Measurements from ENCODE around the gene DGKA. TPM values are rescaled to one million over a fixed set of nuclear protein-coding genes. Genes with fewer than 3 reads are reported as not detected.

DGKA gene
- total and polyA plus RNA-seq, 2 of the 13 experiments (the other 11 are each of a cell fraction or from before 2014, with no cell fraction given): 2.4 to 5.4 TPM

DNA sequence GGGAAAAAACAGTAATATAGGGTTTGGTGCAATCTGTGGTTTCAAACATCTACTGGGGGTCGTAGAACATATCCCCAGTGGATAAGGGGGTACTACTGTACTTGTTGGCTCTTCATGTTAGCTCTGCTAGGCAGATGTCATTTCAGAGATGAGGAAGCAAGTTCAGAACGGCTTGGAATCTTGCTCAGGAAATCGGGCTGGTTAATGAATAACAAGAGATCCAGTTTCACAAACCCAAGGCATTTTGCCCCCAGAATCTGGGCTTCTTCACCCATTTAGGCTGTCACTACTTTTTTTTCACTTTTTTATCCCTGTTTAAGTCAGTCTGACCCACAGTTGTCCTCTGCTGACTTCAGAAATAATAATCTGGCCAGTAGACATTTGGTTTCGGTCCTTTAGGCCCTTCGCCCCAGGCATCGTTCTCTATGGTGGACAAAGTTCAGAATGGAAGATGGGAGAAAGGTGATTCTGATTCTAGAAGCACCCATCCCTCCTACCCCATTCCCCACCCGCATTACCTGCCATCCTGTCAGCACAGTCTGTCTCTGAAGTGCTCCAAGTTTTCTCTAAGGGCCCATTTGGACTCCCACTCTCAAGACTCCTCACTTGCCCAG is 70.6 kb downstream of the DGKA start (continued):
- TF ChIP-seq, protein P1, sequence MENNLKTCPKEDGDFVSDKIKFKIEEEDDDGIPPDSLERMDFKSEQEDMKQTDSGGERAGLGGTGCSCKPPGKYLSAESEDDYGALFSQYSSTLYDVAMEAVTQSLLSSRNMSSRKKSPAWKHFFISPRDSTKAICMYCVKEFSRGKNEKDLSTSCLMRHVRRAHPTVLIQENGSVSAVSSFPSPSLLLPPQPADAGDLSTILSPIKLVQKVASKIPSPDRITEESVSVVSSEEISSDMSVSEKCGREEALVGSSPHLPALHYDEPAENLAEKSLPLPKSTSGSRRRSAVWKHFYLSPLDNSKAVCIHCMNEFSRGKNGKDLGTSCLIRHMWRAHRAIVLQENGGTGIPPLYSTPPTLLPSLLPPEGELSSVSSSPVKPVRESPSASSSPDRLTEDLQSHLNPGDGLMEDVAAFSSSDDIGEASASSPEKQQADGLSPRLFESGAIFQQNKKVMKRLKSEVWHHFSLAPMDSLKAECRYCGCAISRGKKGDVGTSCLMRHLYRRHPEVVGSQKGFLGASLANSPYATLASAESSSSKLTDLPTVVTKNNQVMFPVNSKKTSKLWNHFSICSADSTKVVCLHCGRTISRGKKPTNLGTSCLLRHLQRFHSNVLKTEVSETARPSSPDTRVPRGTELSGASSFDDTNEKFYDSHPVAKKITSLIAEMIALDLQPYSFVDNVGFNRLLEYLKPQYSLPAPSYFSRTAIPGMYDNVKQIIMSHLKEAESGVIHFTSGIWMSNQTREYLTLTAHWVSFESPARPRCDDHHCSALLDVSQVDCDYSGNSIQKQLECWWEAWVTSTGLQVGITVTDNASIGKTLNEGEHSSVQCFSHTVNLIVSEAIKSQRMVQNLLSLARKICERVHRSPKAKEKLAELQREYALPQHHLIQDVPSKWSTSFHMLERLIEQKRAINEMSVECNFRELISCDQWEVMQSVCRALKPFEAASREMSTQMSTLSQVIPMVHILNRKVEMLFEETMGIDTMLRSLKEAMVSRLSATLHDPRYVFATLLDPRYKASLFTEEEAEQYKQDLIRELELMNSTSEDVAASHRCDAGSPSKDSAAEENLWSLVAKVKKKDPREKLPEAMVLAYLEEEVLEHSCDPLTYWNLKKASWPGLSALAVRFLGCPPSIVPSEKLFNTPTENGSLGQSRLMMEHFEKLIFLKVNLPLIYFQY (CRISPR knock-in tag; IDR thresholded peaks at IDR 0.05; ENCODE audit: borderline replicate concordance): no peak
- TF ChIP-seq, protein P2, sequence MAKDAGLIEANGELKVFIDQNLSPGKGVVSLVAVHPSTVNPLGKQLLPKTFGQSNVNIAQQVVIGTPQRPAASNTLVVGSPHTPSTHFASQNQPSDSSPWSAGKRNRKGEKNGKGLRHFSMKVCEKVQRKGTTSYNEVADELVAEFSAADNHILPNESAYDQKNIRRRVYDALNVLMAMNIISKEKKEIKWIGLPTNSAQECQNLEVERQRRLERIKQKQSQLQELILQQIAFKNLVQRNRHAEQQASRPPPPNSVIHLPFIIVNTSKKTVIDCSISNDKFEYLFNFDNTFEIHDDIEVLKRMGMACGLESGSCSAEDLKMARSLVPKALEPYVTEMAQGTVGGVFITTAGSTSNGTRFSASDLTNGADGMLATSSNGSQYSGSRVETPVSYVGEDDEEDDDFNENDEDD (CRISPR knock-in tag; IDR thresholded peaks at IDR 0.05; ENCODE audit: borderline replicate concordance): no peak
- TF ChIP-seq ZNF282 (IDR thresholded peaks at IDR 0.05; ENCODE audit: partially characterized antibody) (no peak), PLRG1 (conservative IDR thresholded peaks at IDR 0.05) (no peak), FOXA3 (CRISPR knock-in tag; IDR thresholded peaks at IDR 0.05) (0 out of 2 replicates have a peak, but pooled peaks have one; percentile 19), ZZZ3 (CRISPR knock-in tag; IDR thresholded peaks at IDR 0.05; ENCODE audit: borderline replicate concordance) (no peak), SRY (CRISPR knock-in tag; IDR thresholded peaks at IDR 0.05) (no peak), HNRNPH1 (optimal IDR thresholded peaks at IDR 0.05; ENCODE audit: low read depth, low read length) (no peak), DNMT3B (CRISPR knock-in tag; conservative IDR thresholded peaks at IDR 0.05) (no peak), CHCHD3 (CRISPR knock-in tag; IDR thresholded peaks at IDR 0.05) (no peak), ZNF557 (CRISPR knock-in tag; IDR thresholded peaks at IDR 0.05) (no peak), RNF2 (conservative IDR thresholded peaks at IDR 0.05; ENCODE audit: low read depth) (no peak), ZNF317 (CRISPR knock-in tag; IDR thresholded peaks at IDR 0.05) (no peak), ATRX (CRISPR knock-in tag; IDR thresholded peaks at IDR 0.05; ENCODE audit: borderline replicate concordance) (no peak), MED8 (CRISPR knock-in tag; IDR thresholded peaks at IDR 0.05; ENCODE audit: insufficient replicate concordance) (no peak), TAF15 (IDR thresholded peaks at IDR 0.05; ENCODE audit: low read depth, low read length, poor library complexity, severe bottlenecking) (no peak), SMARCC2 (IDR thresholded peaks at IDR 0.05) (no peak), ZNF501 (CRISPR knock-in tag; IDR thresholded peaks at IDR 0.05) (no peak)
- TF ChIP-seq, protein P3, sequence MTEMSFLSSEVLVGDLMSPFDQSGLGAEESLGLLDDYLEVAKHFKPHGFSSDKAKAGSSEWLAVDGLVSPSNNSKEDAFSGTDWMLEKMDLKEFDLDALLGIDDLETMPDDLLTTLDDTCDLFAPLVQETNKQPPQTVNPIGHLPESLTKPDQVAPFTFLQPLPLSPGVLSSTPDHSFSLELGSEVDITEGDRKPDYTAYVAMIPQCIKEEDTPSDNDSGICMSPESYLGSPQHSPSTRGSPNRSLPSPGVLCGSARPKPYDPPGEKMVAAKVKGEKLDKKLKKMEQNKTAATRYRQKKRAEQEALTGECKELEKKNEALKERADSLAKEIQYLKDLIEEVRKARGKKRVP (CRISPR knock-in tag; IDR thresholded peaks at IDR 0.05): no peak
- TF ChIP-seq, protein P4, sequence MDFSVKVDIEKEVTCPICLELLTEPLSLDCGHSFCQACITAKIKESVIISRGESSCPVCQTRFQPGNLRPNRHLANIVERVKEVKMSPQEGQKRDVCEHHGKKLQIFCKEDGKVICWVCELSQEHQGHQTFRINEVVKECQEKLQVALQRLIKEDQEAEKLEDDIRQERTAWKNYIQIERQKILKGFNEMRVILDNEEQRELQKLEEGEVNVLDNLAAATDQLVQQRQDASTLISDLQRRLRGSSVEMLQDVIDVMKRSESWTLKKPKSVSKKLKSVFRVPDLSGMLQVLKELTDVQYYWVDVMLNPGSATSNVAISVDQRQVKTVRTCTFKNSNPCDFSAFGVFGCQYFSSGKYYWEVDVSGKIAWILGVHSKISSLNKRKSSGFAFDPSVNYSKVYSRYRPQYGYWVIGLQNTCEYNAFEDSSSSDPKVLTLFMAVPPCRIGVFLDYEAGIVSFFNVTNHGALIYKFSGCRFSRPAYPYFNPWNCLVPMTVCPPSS (IDR thresholded peaks at IDR 0.05): no peak
- TF ChIP-seq, protein P5, sequence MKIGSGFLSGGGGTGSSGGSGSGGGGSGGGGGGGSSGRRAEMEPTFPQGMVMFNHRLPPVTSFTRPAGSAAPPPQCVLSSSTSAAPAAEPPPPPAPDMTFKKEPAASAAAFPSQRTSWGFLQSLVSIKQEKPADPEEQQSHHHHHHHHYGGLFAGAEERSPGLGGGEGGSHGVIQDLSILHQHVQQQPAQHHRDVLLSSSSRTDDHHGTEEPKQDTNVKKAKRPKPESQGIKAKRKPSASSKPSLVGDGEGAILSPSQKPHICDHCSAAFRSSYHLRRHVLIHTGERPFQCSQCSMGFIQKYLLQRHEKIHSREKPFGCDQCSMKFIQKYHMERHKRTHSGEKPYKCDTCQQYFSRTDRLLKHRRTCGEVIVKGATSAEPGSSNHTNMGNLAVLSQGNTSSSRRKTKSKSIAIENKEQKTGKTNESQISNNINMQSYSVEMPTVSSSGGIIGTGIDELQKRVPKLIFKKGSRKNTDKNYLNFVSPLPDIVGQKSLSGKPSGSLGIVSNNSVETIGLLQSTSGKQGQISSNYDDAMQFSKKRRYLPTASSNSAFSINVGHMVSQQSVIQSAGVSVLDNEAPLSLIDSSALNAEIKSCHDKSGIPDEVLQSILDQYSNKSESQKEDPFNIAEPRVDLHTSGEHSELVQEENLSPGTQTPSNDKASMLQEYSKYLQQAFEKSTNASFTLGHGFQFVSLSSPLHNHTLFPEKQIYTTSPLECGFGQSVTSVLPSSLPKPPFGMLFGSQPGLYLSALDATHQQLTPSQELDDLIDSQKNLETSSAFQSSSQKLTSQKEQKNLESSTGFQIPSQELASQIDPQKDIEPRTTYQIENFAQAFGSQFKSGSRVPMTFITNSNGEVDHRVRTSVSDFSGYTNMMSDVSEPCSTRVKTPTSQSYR (CRISPR knock-in tag; IDR thresholded peaks at IDR 0.05; ENCODE audit: borderline replicate concordance): no peak
